Stomach (tissue), 9 donors: ENCODE data around the gene NHERF2. TPM values are rescaled to one million over a fixed set of nuclear protein-coding genes. Genes with fewer than 3 reads are reported as not detected.

Source experiments
- DNase-seq, 2 donors: peaks; one replicate each; pipeline versions ENCODE4 v3.0.0 to v3.0.0-alpha.2; 2013 to 2019
- H3K27ac ChIP-seq, 5 donors: fragments of 200-600 bp in 4 of 5; sonication (generic) in 4 of 5; one replicate each; pipeline ENCODE4 v1.5.1; 2013 to 2019; ENCODE audit warnings: mild to moderate bottlenecking in 1 of 5, moderate library complexity in 1 of 5
- H3K27me3 ChIP-seq, 3 donors: fragments of 200-600 bp; sonication (generic); one replicate each; pipeline ENCODE4 v1.5.1; 2017 to 2019; ENCODE audit warnings: mixed run types in 1 of 3
- H3K36me3 ChIP-seq, 4 donors: fragments of 200-600 bp; sonication (generic); 1 replicate in 3 of 4; 2 replicates in 1 of 4; pipeline ENCODE4 v1.5.1; 2016 to 2019
- H3K4me1 ChIP-seq, 4 donors: fragments of 200-600 bp; sonication (generic); one replicate each; pipeline ENCODE4 v1.5.1; 2016 to 2019
- H3K4me3 ChIP-seq, 4 donors: fragments of 200-600 bp; sonication (generic) in 3 of 4; one replicate each; pipeline ENCODE4 v1.5.1; 2016 to 2019; ENCODE audit warnings: mild to moderate bottlenecking in 1 of 4
- H3K9me3 ChIP-seq, 4 donors: fragments of 200-600 bp; sonication (generic); one replicate each; pipeline ENCODE4 v1.5.1; 2016 to 2019
- CTCF ChIP-seq, 7 experiments: fragments of 450-650 bp in 4 of 7; fragments of 200-600 bp in 3 of 7; sonication (generic) in 3 of 7; IDR thresholded peaks; one replicate each; pipeline ENCODE4 v1.5.1; 2016 to 2019; ENCODE audit warnings: antibody characterized with exemption in 7 of 7, control low read depth in 2 of 7, mild to moderate bottlenecking in 1 of 7
- EP300 ChIP-seq: sonication (generic); formaldehyde crosslinking; IDR thresholded peaks from one replicate; pipeline ENCODE4 v1.6.1; 2017; ENCODE audit warnings: antibody characterized with exemption
- POLR2A ChIP-seq, 4 donors: fragments of 450-650 bp; IDR thresholded peaks; one replicate each; pipeline ENCODE4 v1.6.1; 2016; ENCODE audit warnings: antibody characterized with exemption in 4 of 4, control low read depth in 2 of 4, mild to moderate bottlenecking in 1 of 4, moderate library complexity in 1 of 4
- POLR2AphosphoS5 ChIP-seq, 3 donors: sonication (generic); formaldehyde crosslinking; IDR thresholded peaks; one replicate each; pipeline ENCODE4 v1.6.1; 2016; ENCODE audit warnings: antibody characterized with exemption in 3 of 3
- WGBS, 5 donors: extraction: QIAGEN DNeasy Blood & Tissue Kit in 3 of 5; methylation state at CpG; one replicate each; pipeline versions ENCODE4 v1.1.5 to v1.1.7; 2013 to 2018; 5-methylcytosine and 5-hydroxymethylcytosine counted together
- intact Hi-C: fragments of 100-400 bp; cut with DNase I; formaldehyde crosslinking; loops from one replicate; pipeline ENCODE4 v1.15.1; 2023; ENCODE audit warnings: low total_unique reads
- polyA plus RNA-seq, 3 donors: library from polyadenylated mRNA; stranded (reverse); fragments of 200-250 nt; gene quantifications; one replicate each; pipeline ENCODE4 v1.2.3, GENCODE V29; 2013
- total RNA-seq, 5 donors: library from RNA; depleted of rRNA; stranded (reverse); fragments of >200 nt; gene quantifications; one replicate each; pipeline versions ENCODE4 v1.1.0 to v1.2.3, GENCODE V29; 2014 to 2016
- donor health status: healthy with polysubstance abuse.
- donor health status: Bipolar disorder and iron deficiency.
- donor health status: healthy.

NHERF2 gene
- total and polyA plus RNA-seq, 8 donors: 17.4 to 236 (median 119) TPM

GRCh38 chr16:2030036-2030435 is 3.3 kb downstream of the NHERF2 start:
- no peak for DNase-seq
- H3K27me3 ChIP-seq: peaks cover 0 to 7% (median 0%) of the 10 kb centered on the region in 3 donors
- TF ChIP-seq EP300 (no peak), POLR2AphosphoS5 (IDR thresholded peaks at IDR 0.05) (no peak), POLR2A (IDR thresholded peaks at IDR 0.05) (no peak), CTCF (IDR thresholded peaks at IDR 0.05) (no peak)
- peak overlapping the region in 3 of 5 donors; percentile 88 to 95 (median 92) for H3K27ac ChIP-seq
- intact Hi-C loops: no loop called here
- H3K4me1 ChIP-seq: peaks cover 59 to 82% (median 77%) of the 10 kb centered on the region in 4 donors
- WGBS, 5 donors: 71 to 86% (median 85%) methylated on average over 1 to 11 of the region's 11 CpGs
- peaks cover 4 to 27% (median 15%) of the 10 kb centered on the region in 4 donors for H3K36me3 ChIP-seq
- peak overlapping the region in 3 of 4 donors; percentile 72 to 92 (median 83) for H3K4me3 ChIP-seq
- H3K9me3 ChIP-seq: no peaks in the 10 kb centered on the region

GRCh38 chr16:2031081-2031577 is 4.4 kb downstream of the NHERF2 start:
- peak in 1 of 2 donors; percentile 20 for DNase-seq
- Histone ChIP-seq H3K36me3 (peaks cover 4 to 27% (median 15%) of the 10 kb centered on the region in 4 donors), H3K4me1 (peaks cover 67 to 88% (median 82%) of the 10 kb centered on the region in 4 donors), H3K4me3 (peak overlapping the region in 1 of 4 donors; percentile 6), H3K9me3 (no peaks in the 10 kb centered on the region), H3K27ac (peak overlapping the region; percentile 34 to 95 (median 89)), H3K27me3 (peaks cover 0 to 7% (median 0%) of the 10 kb centered on the region in 3 donors)
- TF ChIP-seq EP300: no peak
- TF ChIP-seq POLR2A (IDR thresholded peaks at IDR 0.05): no peak
- no peak for TF ChIP-seq POLR2AphosphoS5 (IDR thresholded peaks at IDR 0.05)
- TF ChIP-seq CTCF (IDR thresholded peaks at IDR 0.05): no peak
- 50 to 65% (median 57%) methylated on average over 10 to 11 of the region's 11 CpGs for WGBS, 5 donors
- intact Hi-C loops: no loop called here

- peak in 1 of 2 donors; percentile 48 for DNase-seq
- H3K4me1 ChIP-seq: peaks cover 67 to 91% (median 85%) of the 10 kb centered on the region in 4 donors
Measured at GRCh38 chr16:2032285-2033056, 5.8 kb downstream of the NHERF2 start.

More at GRCh38 chr16:2032285-2033056, 5.8 kb downstream of the NHERF2 start:
- WGBS, 5 donors: 48 to 68% (median 65%) methylated on average over 7 to 15 of the region's 15 CpGs
- TF ChIP-seq POLR2A (IDR thresholded peaks at IDR 0.05) (no peak), CTCF (IDR thresholded peaks at IDR 0.05) (no peak), POLR2AphosphoS5 (IDR thresholded peaks at IDR 0.05) (no peak), EP300 (no peak)
- peak overlapping the region; percentile 88 to 95 (median 90) for H3K27ac ChIP-seq
- H3K27me3 ChIP-seq: peaks cover 0 to 1% (median 0%) of the 10 kb centered on the region in 3 donors
- no peaks in the 10 kb centered on the region for H3K9me3 ChIP-seq
- intact Hi-C loops: no loop called here
- H3K4me3 ChIP-seq: peak overlapping the region; percentile 31 to 41 (median 36)
- peaks cover 12 to 32% (median 23%) of the 10 kb centered on the region in 4 donors for H3K36me3 ChIP-seq
